PC-9 (cell line): Measurements from ENCODE around the gene ATP8A1. TPM values are rescaled to one million over a fixed set of nuclear protein-coding genes. Genes with fewer than 3 reads are reported as not detected.

Source experiments
- BruUV-seq: library from RNA; stranded (reverse); fragments of 400-500 nt; replicated peaks from 2 replicates; lab custom pipeline; 2021; lab: Mats Ljungman, UMichigan
- CTCF ChIA-PET: fragments of 300-600 bp; sonication (Branson Sonifier 250); formaldehyde crosslinking; loops from one replicate; lab custom pipeline; 2022; ENCODE audit warnings: antibody characterized with exemption; lab: Charles Lee
- POLR2A ChIA-PET: fragments of 300-600 bp; sonication (Branson Sonifier 250); formaldehyde crosslinking; loops from one replicate; lab custom pipeline; 2022; ENCODE audit warnings: antibody characterized with exemption; ENCODE audit not compliant: unreplicated experiment; lab: Charles Lee
- DNase-seq, 2 experiments: peaks; one replicate each; pipeline versions ENCODE4 v3.0.0 to v3.0.0-alpha.2; 2015 to 2022; ENCODE audit warnings: mixed read lengths in 1 of 2
- H2AFZ ChIP-seq: fragments of 200-600 bp; sonication (generic); 2 replicates; pipeline ENCODE4 v1.8.1; 2017; ENCODE audit warnings: antibody characterized with exemption
- H3F3A ChIP-seq: fragments of 200-600 bp; sonication (generic); 2 replicates; pipeline ENCODE4 v1.8.1; 2017; ENCODE audit warnings: antibody characterized with exemption, mild to moderate bottlenecking, low read depth; ENCODE audit not compliant: insufficient read depth
- H3K27ac ChIP-seq: fragments of 200-600 bp; sonication (generic); 2 replicates; pipeline ENCODE4 v1.6.1; 2016; ENCODE audit warnings: mixed run types
- H3K27me3 ChIP-seq: fragments of 200-600 bp; sonication (generic); 2 replicates; pipeline ENCODE4 v1.6.1; 2016; ENCODE audit warnings: low read depth, mixed run types; ENCODE audit not compliant: insufficient read depth
- H3K36me3 ChIP-seq: fragments of 200-600 bp; sonication (generic); 2 replicates; pipeline ENCODE4 v1.6.1; 2016; ENCODE audit warnings: low read depth, mixed run types
- H3K4me1 ChIP-seq: fragments of 200-600 bp; sonication (generic); replicated peaks from 2 replicates; pipeline ENCODE4 v1.6.1; 2016; ENCODE audit warnings: mixed run types; ENCODE audit not compliant: insufficient read depth
- H3K4me2 ChIP-seq: fragments of 200-600 bp; sonication (generic); 2 replicates; pipeline ENCODE4 v1.6.1; 2017; ENCODE audit warnings: mixed run types
- H3K4me3 ChIP-seq: fragments of 200-600 bp; sonication (generic); 2 replicates; pipeline ENCODE4 v1.6.1; 2016; ENCODE audit warnings: mixed run types
- H3K79me2 ChIP-seq: fragments of 200-600 bp; sonication (generic); 2 replicates; pipeline ENCODE4 v1.6.1; 2017; ENCODE audit warnings: low read depth, mixed run types
- H3K9me2 ChIP-seq: fragments of 200-600 bp; sonication (generic); 2 replicates; pipeline ENCODE4 v1.8.1; 2017; ENCODE audit warnings: mild to moderate bottlenecking; ENCODE audit not compliant: insufficient read depth
- H3K9me3 ChIP-seq: fragments of 200-600 bp; sonication (generic); 2 replicates; pipeline ENCODE4 v1.8.1; 2016; ENCODE audit warnings: low read depth; ENCODE audit not compliant: insufficient read depth
- H4K20me1 ChIP-seq: fragments of 200-600 bp; sonication (generic); 2 replicates; pipeline ENCODE4 v1.8.1; 2017; ENCODE audit not compliant: insufficient read depth
- CTCF ChIP-seq: fragments of 200-600 bp; sonication (generic); conservative IDR thresholded peaks from 2 replicates; pipeline ENCODE4 v1.6.1; 2017; ENCODE audit warnings: mixed run types, antibody characterized with exemption, mild to moderate bottlenecking, moderate library complexity
- EZH2 ChIP-seq: fragments of 200-600 bp; sonication (generic); IDR thresholded peaks from 2 replicates; pipeline ENCODE4 v1.8.0; 2017; ENCODE audit warnings: antibody characterized with exemption, low read depth
- intact Hi-C: fragments of 100-400 bp; cut with micrococcal nuclease; formaldehyde crosslinking; loops from one replicate; pipeline ENCODE4 v1.10.0; 2022; ENCODE audit not compliant: unreplicated experiment
- total RNA-seq: library from RNA; stranded (reverse); gene quantifications from 2 replicates; pipeline ENCODE4 v1.2.3, GENCODE V29; 2021

The ATP8A1 gene
- total RNA-seq, 1 experiment from 2014 or later: not detected

GRCh38 chr4:42543126-42543525 lies 113.8 kb downstream of the ATP8A1 start:
- DNase-seq: no peak
- H3K9me2 ChIP-seq: no peaks in the 10 kb centered on the region
- H3K27ac ChIP-seq: no peak overlapping the region
- no peaks in the 10 kb centered on the region for H3K36me3 ChIP-seq
- H4K20me1 ChIP-seq: no peaks in the 10 kb centered on the region
- H3K9me3 ChIP-seq: no peaks in the 10 kb centered on the region
- H3K79me2 ChIP-seq: no peaks in the 10 kb centered on the region
- POLR2A ChIA-PET: no interaction called here
- intact Hi-C loops: no loop called here
- TF ChIP-seq EZH2 (no peak), CTCF (no peak)
- H3K4me2 ChIP-seq: no peak overlapping the region
- BruUV-seq: no TSS peak
- H3K27me3 ChIP-seq: peaks cover 4% of the 10 kb centered on the region; the same call in 1 of the 2 replicates
- H2AFZ ChIP-seq: no peak overlapping the region
- CTCF ChIA-PET: no interaction called here
- H3K4me3 ChIP-seq: no peak overlapping the region
- H3F3A ChIP-seq: no peaks in the 10 kb centered on the region
- H3K4me1 ChIP-seq: no peaks in the 10 kb centered on the region

GRCh38 chr4:42541647-42542046 lies 115.3 kb downstream of the ATP8A1 start:
- H3K79me2 ChIP-seq: no peaks in the 10 kb centered on the region
- H3K4me3 ChIP-seq: no peak overlapping the region
- BruUV-seq: no TSS peak
- intact Hi-C loops: no loop called here
- no peaks in the 10 kb centered on the region for H3K9me3 ChIP-seq
- TF ChIP-seq CTCF (no peak), EZH2 (no peak)
- no peak overlapping the region for H3K27ac ChIP-seq
- no peaks in the 10 kb centered on the region for H4K20me1 ChIP-seq
- H3K36me3 ChIP-seq: no peaks in the 10 kb centered on the region
- no peak for DNase-seq
- POLR2A ChIA-PET: no interaction called here
- H3K4me1 ChIP-seq: no peaks in the 10 kb centered on the region
- CTCF ChIA-PET: no interaction called here
- H3K9me2 ChIP-seq: no peaks in the 10 kb centered on the region
- H3K4me2 ChIP-seq: no peak overlapping the region
- H3F3A ChIP-seq: no peaks in the 10 kb centered on the region
- peaks cover 4% of the 10 kb centered on the region; the same call in 1 of the 2 replicates for H3K27me3 ChIP-seq
- no peak overlapping the region for H2AFZ ChIP-seq

- H4K20me1 ChIP-seq: no peaks in the 10 kb centered on the region
- H2AFZ ChIP-seq: no peak overlapping the region
- H3K27me3 ChIP-seq: peaks cover 10% of the 10 kb centered on the region; the same call in 1 of the 2 replicates
- H3K4me2 ChIP-seq: no peak overlapping the region
- no peaks in the 10 kb centered on the region for H3K9me2 ChIP-seq
- H3K79me2 ChIP-seq: no peaks in the 10 kb centered on the region
- H3K4me3 ChIP-seq: no peak overlapping the region
- no peak overlapping the region for H3K27ac ChIP-seq
- no TSS peak for BruUV-seq
- no peaks in the 10 kb centered on the region for H3K4me1 ChIP-seq
- intact Hi-C loops: no loop called here
- H3K36me3 ChIP-seq: no peaks in the 10 kb centered on the region
- no peaks in the 10 kb centered on the region for H3K9me3 ChIP-seq
- CTCF ChIA-PET: no interaction called here
- no peak for TF ChIP-seq EZH2
- TF ChIP-seq CTCF: no peak
- no peak for DNase-seq
- POLR2A ChIA-PET: no interaction called here
- H3F3A ChIP-seq: no peaks in the 10 kb centered on the region
These were observed 123.9 kb downstream of the ATP8A1 start for GRCh38 chr4:42533042-42533441.
